A673 (cell line): ENCODE data around the gene DCANP1. TPM values are rescaled to one million over a fixed set of nuclear protein-coding genes. Genes with fewer than 3 reads are reported as not detected.

Experiments
- BruUV-seq: library from RNA; stranded (reverse); fragments of 400-500 nt; replicated peaks from 2 replicates; lab custom pipeline; 2021; lab: Mats Ljungman, UMichigan
- CTCF ChIA-PET: fragments of 300-600 bp; sonication (Branson Sonifier 250); formaldehyde crosslinking; loops from one replicate; lab custom pipeline; 2022; ENCODE audit warnings: antibody characterized with exemption; lab: Charles Lee
- POLR2A ChIA-PET: fragments of 300-600 bp; sonication (Branson Sonifier 250); formaldehyde crosslinking; loops from one replicate; lab custom pipeline; 2022; ENCODE audit warnings: antibody characterized with exemption; ENCODE audit not compliant: low non-redundant PET; lab: Charles Lee
- DNase-seq: peaks from one replicate; pipeline ENCODE4 v3.0.0-alpha.2; 2015; ENCODE audit warnings: low spot score
- H3K27ac ChIP-seq: fragments of 200-600 bp; sonication (generic); 2 replicates; pipeline ENCODE4 v1.5.1; 2016; ENCODE audit warnings: mixed run types, low read depth, mild to moderate bottlenecking, mixed read lengths, antibody characterized with exemption, low read length; ENCODE audit not compliant: poor library complexity, severe bottlenecking
- H3K27me3 ChIP-seq: fragments of 200-600 bp; sonication (generic); replicated peaks from 2 replicates; pipeline ENCODE4 v1.6.1; 2017; ENCODE audit warnings: mixed run types, low read depth, mild to moderate bottlenecking, mixed read lengths, antibody characterized with exemption, low read length; ENCODE audit not compliant: insufficient read depth, poor library complexity
- H3K36me3 ChIP-seq: fragments of 200-600 bp; sonication (generic); 2 replicates; pipeline ENCODE4 v1.6.1; 2016; ENCODE audit warnings: mixed run types, mild to moderate bottlenecking, mixed read lengths, antibody characterized with exemption, low read length; ENCODE audit not compliant: insufficient read depth, poor library complexity, severe bottlenecking
- H3K4me1 ChIP-seq: fragments of 200-600 bp; sonication (generic); 2 replicates; pipeline ENCODE4 v1.6.1; 2017; ENCODE audit warnings: mixed run types, mild to moderate bottlenecking, mixed read lengths, antibody characterized with exemption, low read length; ENCODE audit not compliant: insufficient read depth, poor library complexity, severe bottlenecking
- H3K4me3 ChIP-seq: fragments of 200-600 bp; sonication (generic); 2 replicates; pipeline ENCODE4 v1.5.1; 2016; ENCODE audit warnings: low read depth, mixed run types, mild to moderate bottlenecking, mixed read lengths, low read length; ENCODE audit not compliant: poor library complexity, severe bottlenecking
- H3K9me3 ChIP-seq: fragments of 200-600 bp; sonication (generic); 2 replicates; pipeline ENCODE4 v1.6.1; 2016; ENCODE audit warnings: mixed run types, low read depth, mild to moderate bottlenecking, mixed read lengths, antibody characterized with exemption, low read length; ENCODE audit not compliant: poor library complexity, severe bottlenecking
- CTCF ChIP-seq: fragments of 300-800, 200-600 bp; sonication (generic); conservative IDR thresholded peaks from 2 replicates; pipeline ENCODE4 v1.5.1; 2017; ENCODE audit warnings: low read depth, mild to moderate bottlenecking, antibody characterized with exemption, low read length, moderate library complexity, mixed read lengths
- EZH2 ChIP-seq: fragments of 200-600 bp; sonication (generic); IDR thresholded peaks from 2 replicates; pipeline ENCODE4 v1.6.1; 2017; ENCODE audit warnings: borderline replicate concordance, low read depth, mild to moderate bottlenecking, mixed read lengths, antibody characterized with exemption, low read length; ENCODE audit not compliant: poor library complexity, severe bottlenecking
- intact Hi-C: fragments of 100-400 bp; cut with micrococcal nuclease; formaldehyde crosslinking; loops from one replicate; pipeline ENCODE4 v1.10.0; 2022; ENCODE audit not compliant: unreplicated experiment
- total RNA-seq: library from RNA; stranded (reverse); gene quantifications from 2 replicates; pipeline ENCODE4 v1.2.3, GENCODE V29; 2021

DCANP1 gene
- total RNA-seq, 1 experiment from 2014 or later: not detected

- DNase-seq: no peak
- no peaks in the 10 kb centered on the region for H3K9me3 ChIP-seq
- H3K4me3 ChIP-seq: no peak overlapping the region
- H3K27ac ChIP-seq: no peak overlapping the region
- POLR2A ChIA-PET: no interaction called here
- no peaks in the 10 kb centered on the region for H3K36me3 ChIP-seq
- CTCF ChIA-PET: interaction anchor here (0.9 kb wide), 1 partner anchor 117 kb away, joined by 3 read pairs; no protein-coding TSS in a partner anchor
- intact Hi-C loops: no loop called here
- no peaks in the 10 kb centered on the region for H3K4me1 ChIP-seq
- peaks cover 29% of the 10 kb centered on the region for H3K27me3 ChIP-seq
- TF ChIP-seq CTCF (no peak), EZH2 (no peak)
- no TSS peak for BruUV-seq
Measured at GRCh38 chr5:135449644-135450043, 2.5 kb upstream of the DCANP1 start.

GRCh38 chr5:135448791-135449507 is 1.8 kb upstream of the DCANP1 start:
- no peaks in the 10 kb centered on the region for H3K4me1 ChIP-seq
- CTCF ChIA-PET: interaction anchor here (0.9 kb wide), 1 partner anchor 117 kb away, joined by 3 read pairs; no protein-coding TSS in a partner anchor
- no peaks in the 10 kb centered on the region for H3K36me3 ChIP-seq
- TF ChIP-seq EZH2 (no peak), CTCF (no peak)
- H3K27ac ChIP-seq: no peak overlapping the region
- H3K27me3 ChIP-seq: peaks cover 25% of the 10 kb centered on the region
- BruUV-seq: no TSS peak
- POLR2A ChIA-PET: no interaction called here
- no peak overlapping the region for H3K4me3 ChIP-seq
- no peaks in the 10 kb centered on the region for H3K9me3 ChIP-seq
- no peak for DNase-seq
- intact Hi-C loops: no loop called here

DNA sequence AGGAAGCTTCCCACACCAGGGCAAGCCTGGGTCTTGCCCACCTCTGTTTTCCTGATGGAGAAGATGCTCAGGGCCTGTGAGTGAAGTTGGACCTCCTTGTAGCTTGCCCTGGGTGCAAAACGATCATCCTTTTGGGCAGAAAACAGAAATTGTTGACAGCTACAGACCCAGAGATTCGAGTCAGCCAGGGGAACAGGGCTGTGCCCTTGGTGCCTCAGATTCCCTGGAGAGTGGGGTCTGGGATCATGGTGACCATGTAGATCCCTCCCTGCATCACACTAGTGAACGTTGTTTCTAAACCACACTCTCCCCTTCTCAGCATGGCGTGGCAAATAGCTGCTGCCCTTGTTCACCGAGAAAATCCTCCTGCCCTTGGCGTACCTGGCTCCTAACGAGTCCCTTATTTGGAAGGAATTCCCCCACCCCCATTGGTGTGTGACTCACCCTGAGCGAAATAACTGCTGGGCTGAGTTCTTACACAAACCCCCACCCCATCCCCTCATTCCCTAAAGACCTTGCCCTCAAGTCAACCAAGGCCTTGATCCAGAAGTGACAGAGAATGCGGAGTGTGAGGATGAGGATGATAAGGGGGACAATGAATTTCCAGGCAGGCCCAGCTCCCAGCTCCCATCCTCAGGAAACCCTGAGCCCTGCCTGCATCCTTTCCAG is 1.1 kb upstream of the DCANP1 start:
- POLR2A ChIA-PET: no interaction called here
- no TSS peak for BruUV-seq
- intact Hi-C loops: no loop called here

More for the DNA sequence above, 1.1 kb upstream of the DCANP1 start:
- no peak overlapping the region for H3K27ac ChIP-seq
- no peaks in the 10 kb centered on the region for H3K9me3 ChIP-seq
- no peak overlapping the region for H3K4me3 ChIP-seq
- no peak for DNase-seq
- peaks cover 18% of the 10 kb centered on the region for H3K27me3 ChIP-seq
- H3K4me1 ChIP-seq: no peaks in the 10 kb centered on the region
- CTCF ChIA-PET: no interaction called here
- TF ChIP-seq EZH2 (no peak), CTCF (no peak)
- no peaks in the 10 kb centered on the region for H3K36me3 ChIP-seq
